Astrocyte (in vitro differentiated cells and primary cell): ENCODE measurements around the gene ZBTB12.

ENCODE experiments used
- EZH2 ChIP-seq: IDR thresholded peaks from 2 replicates; pipeline ENCODE4 v1.6.1; 2012; ENCODE audit warnings: mild to moderate bottlenecking, low read length, inconsistent platforms; ENCODE audit not compliant: insufficient read depth
- TF ChIP-seq, protein P1 (sequence below): IDR thresholded peaks from 2 replicates; pipeline ENCODE4 v1.5.1; 2011; ENCODE audit warnings: low read depth, mild to moderate bottlenecking, inconsistent platforms, low read length, moderate library complexity; ENCODE audit not compliant: insufficient read depth

DNA sequence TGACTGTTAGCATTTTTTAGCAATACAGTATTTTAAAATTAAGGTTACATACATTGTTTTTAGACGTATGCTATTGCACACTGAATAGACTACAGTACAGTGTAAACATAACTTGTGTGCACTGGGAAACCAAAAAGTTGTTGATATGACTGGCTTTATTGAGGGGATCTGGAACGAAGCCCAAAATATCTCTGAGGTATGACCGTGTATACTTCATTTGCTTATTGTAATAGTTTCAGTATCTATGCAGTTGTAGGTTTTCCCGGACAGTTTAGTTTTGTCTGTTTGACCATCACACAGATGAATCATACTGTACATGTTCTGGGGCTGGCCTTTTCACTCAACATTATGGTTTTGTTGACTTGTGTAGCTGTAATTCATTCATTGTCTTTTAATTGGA lies 6.9 kb upstream of the ZBTB12 start:
- TF ChIP-seq, protein P1, sequence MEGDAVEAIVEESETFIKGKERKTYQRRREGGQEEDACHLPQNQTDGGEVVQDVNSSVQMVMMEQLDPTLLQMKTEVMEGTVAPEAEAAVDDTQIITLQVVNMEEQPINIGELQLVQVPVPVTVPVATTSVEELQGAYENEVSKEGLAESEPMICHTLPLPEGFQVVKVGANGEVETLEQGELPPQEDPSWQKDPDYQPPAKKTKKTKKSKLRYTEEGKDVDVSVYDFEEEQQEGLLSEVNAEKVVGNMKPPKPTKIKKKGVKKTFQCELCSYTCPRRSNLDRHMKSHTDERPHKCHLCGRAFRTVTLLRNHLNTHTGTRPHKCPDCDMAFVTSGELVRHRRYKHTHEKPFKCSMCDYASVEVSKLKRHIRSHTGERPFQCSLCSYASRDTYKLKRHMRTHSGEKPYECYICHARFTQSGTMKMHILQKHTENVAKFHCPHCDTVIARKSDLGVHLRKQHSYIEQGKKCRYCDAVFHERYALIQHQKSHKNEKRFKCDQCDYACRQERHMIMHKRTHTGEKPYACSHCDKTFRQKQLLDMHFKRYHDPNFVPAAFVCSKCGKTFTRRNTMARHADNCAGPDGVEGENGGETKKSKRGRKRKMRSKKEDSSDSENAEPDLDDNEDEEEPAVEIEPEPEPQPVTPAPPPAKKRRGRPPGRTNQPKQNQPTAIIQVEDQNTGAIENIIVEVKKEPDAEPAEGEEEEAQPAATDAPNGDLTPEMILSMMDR, result no peak
- no peak for TF ChIP-seq EZH2
